Activated CD8-positive, alpha-beta memory T cell treated with anti-CD3 and anti-CD28 coated beads, Interleukin-2, amount 10 ng/mL, durations not matched to agents 7 days and 5 days (primary cell): ENCODE measurements around the gene PRKG2. TPM values are rescaled to one million over a fixed set of nuclear protein-coding genes. Genes with fewer than 3 reads are reported as not detected.
"Not testable (repeated sequence)": the region's sequence is repeated elsewhere in the genome, so short reads cannot be mapped to it uniquely, and the experiment has no call there.

Experiments used
- ATAC-seq: fragments of 150-1000 bp; cut with Tn5 transposase; one replicate; pipeline ENCODE4 v1.10.0; 2021; ENCODE audit warnings: moderate library complexity
- CTCF ChIA-PET: fragments of 350-600 bp; sonication (Branson Sonifier 250); formaldehyde crosslinking; loops from one replicate; lab custom pipeline; 2021; ENCODE audit warnings: antibody characterized with exemption; lab: Charles Lee
- DNase-seq: peaks from one replicate; pipeline ENCODE4 v3.0.0-alpha.2; 2020
- H3K27ac Mint-ChIP-seq: one replicate; pipeline ENCODE4 v1.8.0; 2021; ENCODE audit warnings: mild to moderate bottlenecking, mixed read lengths
- H3K27me3 Mint-ChIP-seq: one replicate; pipeline ENCODE4 v1.8.0; 2021; ENCODE audit warnings: mixed read lengths
- H3K36me3 Mint-ChIP-seq: one replicate; pipeline ENCODE4 v1.8.0; 2021; ENCODE audit warnings: mild to moderate bottlenecking, mixed read lengths
- H3K4me1 Mint-ChIP-seq: one replicate; pipeline ENCODE4 v1.8.0; 2021; ENCODE audit warnings: mixed read lengths
- H3K4me3 Mint-ChIP-seq: one replicate; pipeline ENCODE4 v1.8.0; 2021; ENCODE audit warnings: mild to moderate bottlenecking, moderate library complexity, mixed read lengths
- H3K9me3 Mint-ChIP-seq: one replicate; pipeline ENCODE4 v1.8.0; 2022; ENCODE audit warnings: low read depth, mixed read lengths
- total RNA-seq, 2 experiments: library from RNA; stranded (reverse); gene quantifications; one replicate each; pipeline ENCODE4 v1.2.3, GENCODE V29; 2021

Gene PRKG2
- total RNA-seq, 2 experiments from 2014 or later: 0.58 to 0.63 TPM

DNA sequence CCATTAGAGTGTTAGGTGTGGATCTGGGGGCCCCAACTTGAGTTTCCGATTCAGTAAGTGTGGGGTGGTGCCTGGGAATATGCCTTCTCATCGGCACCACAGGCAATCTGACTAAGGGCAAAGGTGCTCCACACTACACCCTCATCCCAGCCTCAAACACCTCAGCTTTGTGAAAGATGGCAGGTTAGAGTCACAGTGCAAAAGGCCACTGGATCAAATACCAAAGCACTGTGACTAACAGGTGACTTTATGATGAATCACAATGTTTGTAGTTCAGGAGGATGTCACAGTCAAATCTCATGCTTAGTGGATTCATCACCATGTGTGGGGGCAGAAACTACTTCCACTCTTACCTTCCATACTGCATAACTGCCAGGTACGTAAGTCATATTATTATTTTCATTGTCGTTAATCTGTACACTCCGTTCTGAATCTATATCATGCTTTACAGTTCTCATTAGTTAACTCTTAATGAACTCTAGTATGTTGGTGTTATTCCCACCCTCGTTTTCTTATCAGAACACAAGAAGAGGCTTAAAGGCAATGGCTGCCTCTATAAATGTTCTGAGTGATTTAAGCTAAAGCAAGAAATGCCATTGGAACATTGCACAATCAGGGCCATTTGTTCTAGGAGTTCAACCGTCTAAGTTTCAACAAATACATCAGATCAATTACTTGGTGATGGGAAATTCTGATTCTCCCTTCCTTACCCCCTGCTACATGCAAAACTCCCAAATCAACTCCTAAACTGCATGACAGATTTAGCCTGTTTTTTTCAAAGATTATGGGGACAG lies 50.2 kb downstream of the PRKG2 start:
- H3K36me3 Mint-ChIP-seq: no peaks in the 10 kb centered on the region
- no peaks in the 10 kb centered on the region for H3K9me3 Mint-ChIP-seq
- H3K4me3 Mint-ChIP-seq: no peak overlapping the region
- DNase-seq (no peak), ATAC-seq (no peak)
- H3K27ac Mint-ChIP-seq: no peak overlapping the region
- CTCF ChIA-PET: no interaction called here
- no peaks in the 10 kb centered on the region for H3K27me3 Mint-ChIP-seq
- no peaks in the 10 kb centered on the region for H3K4me1 Mint-ChIP-seq

DNA sequence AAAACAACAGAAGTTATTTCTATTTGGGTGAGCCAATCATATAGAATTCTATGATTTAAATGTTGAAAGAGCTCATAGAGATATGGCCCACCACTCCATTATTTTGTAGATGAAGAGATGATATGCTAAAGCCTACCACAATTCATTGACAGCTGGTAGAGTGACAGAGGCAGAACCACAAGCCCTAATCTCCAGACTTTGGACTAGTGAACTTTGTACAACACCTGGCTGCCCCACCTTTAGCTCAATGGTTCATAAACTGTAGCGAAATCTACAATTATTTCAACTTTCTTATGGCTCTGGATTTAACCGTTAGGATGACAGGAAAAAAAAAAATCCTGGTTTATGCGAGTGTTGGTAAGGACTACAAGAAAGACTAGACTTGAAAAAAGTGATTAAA lies 50.9 kb downstream of the PRKG2 start:
- Mint-ChIP-seq H3K27ac (no peak overlapping the region), H3K4me3 (no peak overlapping the region), H3K27me3 (no peaks in the 10 kb centered on the region), H3K4me1 (no peaks in the 10 kb centered on the region), H3K36me3 (no peaks in the 10 kb centered on the region), H3K9me3 (no peaks in the 10 kb centered on the region)
- DNase-seq: no peak
- ATAC-seq: no peak
- CTCF ChIA-PET: no interaction called here

DNA sequence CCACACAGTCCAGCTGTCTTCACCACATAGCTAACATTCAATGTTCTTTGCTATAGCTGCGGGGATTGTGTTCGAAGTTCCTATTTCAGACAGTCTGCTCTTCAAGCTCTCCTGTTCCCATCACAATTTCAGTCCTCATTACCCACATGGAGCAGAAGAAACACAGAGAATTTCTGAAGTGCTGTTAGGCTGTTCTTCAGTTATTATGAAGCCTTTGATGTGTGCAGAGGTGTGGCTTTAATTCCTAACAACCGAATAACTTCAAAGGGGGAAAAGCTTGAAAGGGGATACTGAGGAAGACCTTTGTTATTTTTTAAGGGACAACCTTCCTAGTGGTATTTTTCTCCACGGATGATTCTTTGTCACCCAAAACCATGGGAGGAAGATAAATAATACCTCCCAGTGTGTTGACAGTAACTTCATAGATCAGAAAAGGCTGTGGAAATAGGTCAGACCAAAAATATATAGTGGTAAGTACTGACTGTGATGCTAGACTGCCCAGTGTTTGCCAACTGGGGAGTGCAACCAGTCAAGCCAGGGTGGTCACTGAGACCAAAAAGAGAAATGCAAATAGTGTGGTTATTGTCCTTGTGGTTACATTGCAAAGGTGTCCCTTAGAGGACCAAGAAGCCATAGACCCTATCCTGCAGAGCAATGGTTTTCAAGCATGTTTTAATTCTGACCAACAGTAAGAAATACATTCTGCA lies 52.1 kb downstream of the PRKG2 start:
- Mint-ChIP-seq H3K27ac (no peak overlapping the region), H3K27me3 (no peaks in the 10 kb centered on the region), H3K36me3 (no peaks in the 10 kb centered on the region), H3K9me3 (no peaks in the 10 kb centered on the region), H3K4me3 (no peak overlapping the region), H3K4me1 (no peaks in the 10 kb centered on the region)
- no peak for DNase-seq
- ATAC-seq: no peak
- CTCF ChIA-PET: no interaction called here

DNA sequence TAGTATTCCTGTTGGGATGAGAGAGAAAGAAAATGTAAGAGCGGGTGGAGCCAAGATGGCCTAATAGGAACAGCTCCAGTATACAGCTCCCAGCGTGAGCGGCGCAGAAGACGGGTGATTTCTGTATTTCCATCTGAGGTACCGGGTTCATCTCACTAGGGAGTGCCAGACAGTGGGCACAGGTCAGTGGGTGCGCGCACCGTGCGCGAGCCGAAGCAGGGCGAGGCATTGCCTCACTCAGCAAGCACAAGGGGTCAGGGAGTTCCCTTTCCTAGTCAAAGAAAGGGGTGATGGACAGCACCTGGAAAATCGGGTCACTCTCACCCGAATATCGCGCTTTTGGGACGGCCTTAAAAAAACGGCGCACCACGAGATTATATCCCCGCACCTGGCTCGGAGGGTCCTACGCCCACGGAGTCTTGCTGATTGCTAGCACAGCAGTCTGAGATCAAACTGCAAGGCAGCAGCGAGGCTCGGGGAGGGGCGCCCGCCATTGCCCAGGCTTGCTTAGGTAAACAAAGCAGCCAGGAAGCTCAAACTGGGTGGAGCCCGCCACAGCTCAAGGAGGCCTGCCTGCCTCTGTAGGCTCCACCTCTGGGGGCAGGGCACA lies 61.2 kb downstream of the PRKG2 start:
- CTCF ChIA-PET: interaction anchor here (1.1 kb wide), 1 partner anchor 20 kb away, joined by 3 read pairs; no protein-coding TSS in a partner anchor
- H3K36me3 Mint-ChIP-seq, H3K27me3 Mint-ChIP-seq, H3K9me3 Mint-ChIP-seq, ATAC-seq, H3K4me1 Mint-ChIP-seq: not testable (repeated sequence)
- peak overlapping the region; percentile 79 for H3K27ac Mint-ChIP-seq
- peak; percentile 46 for DNase-seq
- H3K4me3 Mint-ChIP-seq: peak overlapping the region; percentile 77

- CTCF ChIA-PET: interaction anchor here (1.1 kb wide), 1 partner anchor 19 kb away, joined by 3 read pairs; no protein-coding TSS in a partner anchor
- Mint-ChIP-seq H3K36me3 (no peaks in the 10 kb centered on the region), H3K4me3 (peak overlapping the region; percentile 77), H3K9me3 (no peaks in the 10 kb centered on the region), H3K4me1 (peaks cover 5% of the 10 kb centered on the region), H3K27ac (peak overlapping the region; percentile 79), H3K27me3 (no peaks in the 10 kb centered on the region)
- DNase-seq (no peak), ATAC-seq (no peak)
These were observed 61.9 kb downstream of the PRKG2 start for GRCh38 chr4:81152839-81153713.

GRCh38 chr4:81149976-81150375 lies 65.0 kb downstream of the PRKG2 start:
- Mint-ChIP-seq H3K27me3 (no peaks in the 10 kb centered on the region), H3K36me3 (no peaks in the 10 kb centered on the region), H3K4me3 (no peak overlapping the region), H3K4me1 (peaks cover 5% of the 10 kb centered on the region), H3K27ac (no peak overlapping the region), H3K9me3 (no peaks in the 10 kb centered on the region)
- CTCF ChIA-PET: interaction anchor here (0.6 kb wide), 1 partner anchor 174 kb away, joined by 3 read pairs; no protein-coding TSS in a partner anchor
- ATAC-seq (no peak), DNase-seq (no peak)

DNA sequence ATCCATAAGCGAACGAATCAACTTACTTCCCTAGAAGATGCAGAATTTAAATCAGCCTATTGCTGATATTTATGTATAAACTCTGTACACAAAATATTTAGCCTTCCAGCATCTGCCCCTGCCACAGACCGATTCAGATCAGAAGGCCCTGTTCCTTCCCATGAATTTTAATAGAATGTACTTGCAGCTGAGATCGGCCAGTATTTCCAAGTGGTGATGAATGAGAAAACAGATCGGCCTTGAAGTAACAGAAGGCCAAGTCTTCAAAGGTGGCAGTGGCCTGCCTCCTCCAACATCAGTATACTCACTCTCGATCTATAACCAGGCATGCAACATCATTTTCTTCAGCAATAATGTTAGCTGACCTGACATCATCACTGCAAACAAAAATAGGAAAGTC lies 66.4 kb downstream of the PRKG2 start:
- no peaks in the 10 kb centered on the region for H3K27me3 Mint-ChIP-seq
- no peak for ATAC-seq
- CTCF ChIA-PET: no interaction called here
- no peaks in the 10 kb centered on the region for H3K36me3 Mint-ChIP-seq
- H3K4me3 Mint-ChIP-seq: no peak overlapping the region
- no peaks in the 10 kb centered on the region for H3K9me3 Mint-ChIP-seq
- peaks cover 5% of the 10 kb centered on the region for H3K4me1 Mint-ChIP-seq
- no peak for DNase-seq
- no peak overlapping the region for H3K27ac Mint-ChIP-seq

- no peak overlapping the region for H3K27ac Mint-ChIP-seq
- H3K4me1 Mint-ChIP-seq: no peaks in the 10 kb centered on the region
- ATAC-seq (no peak), DNase-seq (no peak)
- H3K36me3 Mint-ChIP-seq: no peaks in the 10 kb centered on the region
- no peak overlapping the region for H3K4me3 Mint-ChIP-seq
- no peaks in the 10 kb centered on the region for H3K27me3 Mint-ChIP-seq
- CTCF ChIA-PET: no interaction called here
- H3K9me3 Mint-ChIP-seq: no peaks in the 10 kb centered on the region
These were observed 68.6 kb downstream of the PRKG2 start for GRCh38 chr4:81146466-81146865.

GRCh38 chr4:81143183-81143582 lies 71.8 kb downstream of the PRKG2 start:
- Mint-ChIP-seq H3K9me3 (no peaks in the 10 kb centered on the region), H3K4me1 (no peaks in the 10 kb centered on the region), H3K36me3 (no peaks in the 10 kb centered on the region), H3K27ac (no peak overlapping the region), H3K27me3 (no peaks in the 10 kb centered on the region), H3K4me3 (no peak overlapping the region)
- CTCF ChIA-PET: no interaction called here
- ATAC-seq (no peak), DNase-seq (no peak)

DNA sequence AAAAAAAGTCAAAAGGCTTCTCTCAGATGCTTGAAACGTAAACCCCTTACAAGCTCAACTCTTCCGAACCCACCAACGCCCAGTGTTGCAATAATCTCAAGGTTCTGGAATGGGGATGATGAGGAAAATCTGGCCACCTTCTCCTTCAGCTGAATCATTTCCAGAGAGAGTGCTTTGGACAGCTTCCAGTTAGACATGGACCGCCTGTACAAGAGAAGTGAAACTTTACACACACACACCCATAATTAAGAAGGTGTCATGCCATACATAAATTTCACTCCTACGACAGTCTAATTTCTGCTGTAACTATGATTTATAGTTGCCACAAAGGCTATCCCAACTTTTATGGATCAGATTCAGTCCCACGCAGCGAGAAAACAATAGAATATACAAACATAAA lies 72.3 kb downstream of the PRKG2 start:
- CTCF ChIA-PET: no interaction called here
- H3K4me3 Mint-ChIP-seq: no peak overlapping the region
- no peaks in the 10 kb centered on the region for H3K4me1 Mint-ChIP-seq
- H3K9me3 Mint-ChIP-seq: no peaks in the 10 kb centered on the region
- no peaks in the 10 kb centered on the region for H3K36me3 Mint-ChIP-seq
- H3K27me3 Mint-ChIP-seq: no peaks in the 10 kb centered on the region
- DNase-seq (no peak), ATAC-seq (no peak)
- no peak overlapping the region for H3K27ac Mint-ChIP-seq

DNA sequence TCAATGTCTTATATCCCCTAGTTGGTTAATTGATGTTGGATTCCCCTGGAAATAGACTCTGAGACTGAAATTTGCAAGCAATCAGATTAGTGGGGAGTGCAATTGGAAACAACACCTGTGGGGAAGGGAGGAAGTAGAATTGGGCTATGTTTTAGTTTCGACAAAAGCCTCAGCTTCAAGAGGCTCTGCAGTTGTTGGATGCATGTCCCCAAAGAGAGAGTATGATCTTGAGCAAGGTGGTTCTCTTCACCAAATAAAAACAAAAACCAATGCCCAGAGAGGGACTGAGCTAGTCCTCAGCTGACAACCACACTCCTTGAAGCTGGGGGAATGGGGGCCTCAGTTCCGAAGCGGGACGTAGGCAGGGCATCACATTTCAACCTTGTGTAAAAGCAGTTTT lies 77.1 kb downstream of the PRKG2 start:
- no peaks in the 10 kb centered on the region for H3K27me3 Mint-ChIP-seq
- CTCF ChIA-PET: no interaction called here
- no peak overlapping the region for H3K27ac Mint-ChIP-seq
- peaks cover 2% of the 10 kb centered on the region for H3K4me1 Mint-ChIP-seq
- H3K4me3 Mint-ChIP-seq: no peak overlapping the region
- H3K36me3 Mint-ChIP-seq: no peaks in the 10 kb centered on the region
- DNase-seq: no peak
- no peaks in the 10 kb centered on the region for H3K9me3 Mint-ChIP-seq
- no peak for ATAC-seq

DNA sequence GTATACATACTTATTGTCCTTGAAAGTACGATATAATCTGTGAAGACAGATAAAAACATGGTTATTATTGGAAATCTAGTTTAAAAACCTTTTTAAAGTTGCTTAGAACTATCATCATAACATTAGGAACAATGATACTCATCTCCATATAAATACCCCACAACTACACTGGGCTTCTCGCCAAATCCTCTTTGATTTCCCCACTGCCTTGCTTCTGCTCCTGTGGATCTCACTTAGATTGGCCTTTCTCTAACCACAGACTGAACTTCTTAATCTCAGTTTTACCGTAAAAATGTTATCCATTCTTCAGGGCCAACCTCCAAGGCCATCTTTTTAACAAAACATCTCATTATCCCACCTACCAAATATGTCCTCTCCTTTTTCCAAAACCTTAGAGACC lies 77.6 kb downstream of the PRKG2 start:
- peaks cover 2% of the 10 kb centered on the region for H3K4me1 Mint-ChIP-seq
- DNase-seq (no peak), ATAC-seq (no peak)
- H3K9me3 Mint-ChIP-seq: no peaks in the 10 kb centered on the region
- no peaks in the 10 kb centered on the region for H3K27me3 Mint-ChIP-seq
- no peak overlapping the region for H3K27ac Mint-ChIP-seq
- H3K4me3 Mint-ChIP-seq: no peak overlapping the region
- CTCF ChIA-PET: no interaction called here
- H3K36me3 Mint-ChIP-seq: no peaks in the 10 kb centered on the region
